ENCODE data around the gene TLR4.

TLR4 gene

DNA sequence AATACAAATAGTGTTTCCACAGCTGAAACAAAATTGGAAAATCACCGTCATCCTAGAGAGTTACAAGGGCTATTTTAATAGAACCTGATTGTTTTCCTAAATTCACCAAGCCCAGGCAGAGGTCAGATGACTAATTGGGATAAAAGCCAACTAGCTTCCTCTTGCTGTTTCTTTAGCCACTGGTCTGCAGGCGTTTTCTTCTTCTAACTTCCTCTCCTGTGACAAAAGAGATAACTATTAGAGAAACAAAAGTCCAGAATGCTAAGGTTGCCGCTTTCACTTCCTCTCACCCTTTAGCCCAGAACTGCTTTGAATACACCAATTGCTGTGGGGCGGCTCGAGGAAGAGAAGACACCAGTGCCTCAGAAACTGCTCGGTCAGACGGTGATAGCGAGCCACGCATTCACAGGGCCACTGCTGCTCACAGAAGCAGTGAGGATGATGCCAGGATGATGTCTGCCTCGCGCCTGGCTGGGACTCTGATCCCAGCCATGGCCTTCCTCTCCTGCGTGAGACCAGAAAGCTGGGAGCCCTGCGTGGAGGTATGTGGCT, at the start of gene TLR4:
Gene TLR4, plus strand, starts transcription at position 380 of the 552 bp plus-strand sequence. Its CDS starts 70 bp downstream, at position 450.
- DNase-seq (ENCODE audit: low read depth in 2 of 2): no peak

DNA sequence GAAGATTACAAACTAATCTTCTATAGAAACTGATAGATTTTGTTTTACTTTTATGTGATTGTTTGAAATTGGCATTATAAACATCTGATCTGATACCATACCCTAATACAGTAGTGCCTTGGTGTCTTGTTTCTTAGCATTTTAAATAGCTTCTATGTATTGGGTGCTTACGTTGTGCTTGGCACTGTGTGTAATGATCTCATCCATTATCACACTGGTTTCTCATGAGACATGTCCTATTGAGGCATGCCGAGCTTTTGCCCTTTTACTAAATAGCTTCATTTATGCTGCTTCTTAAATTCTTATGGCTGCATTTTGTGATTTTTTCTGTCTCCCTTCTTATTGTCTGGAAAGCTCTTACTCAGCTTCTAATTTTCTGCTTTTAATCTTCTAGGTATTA, 48.2 kb upstream of the TLR4 start:
- DNase-seq (ENCODE audit: low read depth in 2 of 2): no peak

DNA sequence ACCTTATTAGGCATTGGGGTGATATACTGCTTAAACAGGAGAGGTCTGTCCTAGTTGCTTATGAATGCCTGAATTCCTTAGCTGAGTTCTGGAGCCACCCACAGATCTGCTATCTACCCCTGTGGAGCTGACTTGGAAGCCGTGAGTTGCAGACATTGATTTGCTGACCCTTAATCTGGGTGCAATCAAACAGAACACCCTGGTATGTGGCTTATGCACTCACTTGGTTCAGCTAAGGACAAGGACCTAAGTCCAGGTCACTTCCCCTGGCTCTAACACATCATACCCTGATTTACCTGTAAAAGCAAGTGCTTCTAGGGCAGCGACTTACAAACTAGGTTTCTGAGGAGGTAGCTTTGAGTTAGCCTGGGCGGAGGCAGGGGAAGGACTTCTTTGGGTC, 41.6 kb upstream of the TLR4 start:
- no peak for DNase-seq (ENCODE audit: low read depth in 2 of 2)

DNA sequence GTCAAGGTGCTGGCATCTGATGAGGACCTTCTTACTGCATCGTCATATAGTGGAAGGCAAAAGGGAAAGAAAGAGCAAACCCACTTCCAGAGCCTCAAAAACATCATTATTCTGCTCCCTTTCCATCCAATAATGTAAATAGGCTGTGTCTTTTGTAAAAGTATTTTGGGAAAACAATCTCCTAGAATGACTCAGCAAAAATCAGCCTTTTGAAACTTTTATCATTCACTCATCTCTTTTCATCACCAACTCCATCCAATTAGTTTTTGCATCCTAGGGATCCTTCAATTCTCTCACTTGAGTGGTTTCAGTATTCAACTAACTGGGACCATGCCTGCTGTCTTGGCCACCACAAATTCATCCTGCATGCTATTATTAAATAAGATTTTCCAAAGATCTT, 39.8 kb upstream of the TLR4 start:
- no peak for DNase-seq (ENCODE audit: low read depth in 2 of 2)

DNA sequence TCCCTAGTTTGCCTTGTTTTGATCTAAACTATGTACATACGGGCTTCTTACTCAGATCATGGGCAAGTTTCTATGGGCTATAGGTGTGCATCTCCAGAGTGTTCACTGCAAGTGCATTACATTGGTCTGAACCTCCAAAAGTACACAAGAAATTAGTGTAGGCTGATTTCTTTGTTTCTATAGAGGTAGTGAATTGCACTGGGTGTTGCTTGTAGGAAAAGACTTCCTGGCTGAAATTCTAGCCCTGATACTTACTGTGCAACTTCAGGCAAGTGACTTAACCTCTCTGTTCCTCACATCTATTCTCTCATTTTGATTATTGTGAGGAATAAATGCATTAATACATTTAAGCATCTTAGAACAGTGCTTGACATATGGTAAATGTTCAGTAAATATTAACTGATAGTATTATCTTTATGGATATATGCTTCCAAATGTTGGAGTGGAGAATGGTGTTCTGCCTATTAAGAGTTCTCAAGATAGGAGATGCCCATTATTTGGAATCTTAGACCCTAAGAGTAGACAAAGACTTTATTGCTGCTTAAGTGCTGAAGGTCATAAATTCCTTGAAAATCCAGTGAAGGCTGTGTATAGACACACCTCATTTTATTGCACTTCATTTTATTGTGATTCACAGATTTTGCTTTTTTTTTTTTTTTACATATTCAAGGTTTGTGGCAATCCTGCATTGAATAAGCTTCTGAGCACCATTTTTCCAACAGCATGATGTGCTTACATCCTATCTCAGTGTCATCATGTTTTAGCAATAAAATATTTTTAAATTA, 38.4 kb upstream of the TLR4 start:
- no peak for DNase-seq (ENCODE audit: low read depth in 2 of 2)

DNA sequence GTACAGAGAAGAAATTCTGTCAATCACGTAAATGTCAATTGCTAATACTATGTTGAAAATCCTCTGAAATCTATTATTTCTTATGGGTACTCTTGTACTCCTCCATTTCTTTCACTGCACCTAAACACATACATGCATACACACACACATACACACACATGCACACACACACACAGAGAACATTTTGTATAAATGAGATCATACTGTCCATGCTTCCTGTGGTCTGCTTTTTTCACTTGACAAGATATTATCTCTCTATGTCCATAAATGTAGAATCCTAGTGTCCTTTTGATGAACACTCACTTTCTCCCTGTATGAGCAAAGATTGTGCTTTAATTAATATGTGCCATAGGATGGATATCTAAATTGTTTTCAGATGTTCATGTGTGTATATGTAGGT, 32.7 kb upstream of the TLR4 start:
- no peak for DNase-seq (ENCODE audit: low read depth in 2 of 2)

DNA sequence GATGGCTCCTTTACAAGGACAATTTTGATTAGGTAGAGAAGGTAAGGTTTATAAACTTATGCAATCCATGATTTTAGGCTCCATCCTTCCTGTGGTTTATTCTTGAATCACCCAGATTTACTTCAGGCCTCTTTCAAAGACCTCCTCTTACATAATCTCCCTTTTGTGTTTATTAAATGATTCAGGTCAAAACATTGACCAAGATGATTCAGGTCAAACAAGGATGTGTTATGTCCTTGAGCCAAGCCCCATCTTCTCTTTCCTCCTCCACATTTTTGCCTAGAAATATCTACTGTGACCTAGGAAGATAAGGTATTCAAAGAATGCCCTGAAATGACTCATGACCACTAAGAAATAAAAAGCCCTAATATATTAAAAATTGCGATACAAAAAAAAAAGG, 31.8 kb upstream of the TLR4 start:
- no peak for DNase-seq (ENCODE audit: low read depth in 2 of 2)

DNA sequence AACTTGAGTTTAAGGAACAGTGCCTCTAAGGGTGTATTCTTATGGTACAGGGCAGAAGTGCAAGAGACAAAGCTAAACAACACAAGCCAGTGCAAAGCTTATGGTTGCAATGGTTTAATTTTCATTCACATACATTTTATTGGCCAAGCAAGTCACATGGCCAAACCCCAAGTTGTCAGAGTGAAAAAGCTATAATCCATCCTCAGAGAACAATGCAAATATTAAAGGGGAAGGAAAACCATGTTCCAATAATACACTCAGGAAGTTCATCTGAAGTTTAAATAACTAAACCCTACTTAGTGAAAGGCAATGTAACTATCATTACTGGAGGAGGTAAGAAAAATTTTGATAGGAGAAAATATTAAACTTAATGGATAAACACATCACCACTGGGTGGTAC, 26.6 kb upstream of the TLR4 start:
- DNase-seq (ENCODE audit: low read depth in 2 of 2): no peak

DNA sequence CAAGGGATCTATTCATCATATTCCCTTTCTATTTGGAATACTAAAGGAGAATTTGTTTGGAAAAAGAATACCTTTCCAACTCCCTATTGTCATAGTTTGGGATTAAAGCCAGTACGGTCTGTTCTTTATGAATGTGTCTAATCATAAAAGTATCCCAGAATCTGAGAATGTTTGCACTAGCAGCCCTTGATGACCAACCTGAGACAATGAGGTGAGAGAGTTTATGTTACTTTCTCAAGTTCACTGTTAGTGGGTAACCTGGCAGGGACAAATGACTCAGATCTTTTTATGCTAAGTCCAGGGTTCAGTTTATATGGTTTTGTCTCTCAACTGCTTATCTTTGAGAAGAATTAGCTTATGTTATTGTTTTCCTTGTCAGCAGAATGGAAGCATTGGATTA, 25.3 kb upstream of the TLR4 start:
- DNase-seq (ENCODE audit: low read depth in 2 of 2): no peak

DNA sequence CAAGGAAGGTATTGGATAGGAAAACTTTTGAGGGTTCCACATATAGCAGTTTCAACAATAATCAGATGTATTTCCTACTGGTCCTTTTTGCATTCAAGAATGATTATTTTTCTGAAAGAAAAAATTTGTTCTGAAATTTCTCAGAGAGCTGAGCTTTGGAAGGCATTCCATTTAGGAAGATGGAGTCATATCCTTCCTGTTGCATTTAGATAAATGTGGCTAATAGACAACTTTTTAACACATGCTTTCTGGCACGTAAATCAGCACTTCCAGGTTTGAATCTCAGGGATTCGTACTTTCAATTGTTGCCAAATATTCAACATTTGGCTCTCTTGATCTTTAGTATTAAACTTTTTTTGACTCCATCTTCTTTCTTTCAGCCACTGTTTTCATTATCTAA, 24.8 kb upstream of the TLR4 start:
- DNase-seq (ENCODE audit: low read depth in 2 of 2): no peak

DNA sequence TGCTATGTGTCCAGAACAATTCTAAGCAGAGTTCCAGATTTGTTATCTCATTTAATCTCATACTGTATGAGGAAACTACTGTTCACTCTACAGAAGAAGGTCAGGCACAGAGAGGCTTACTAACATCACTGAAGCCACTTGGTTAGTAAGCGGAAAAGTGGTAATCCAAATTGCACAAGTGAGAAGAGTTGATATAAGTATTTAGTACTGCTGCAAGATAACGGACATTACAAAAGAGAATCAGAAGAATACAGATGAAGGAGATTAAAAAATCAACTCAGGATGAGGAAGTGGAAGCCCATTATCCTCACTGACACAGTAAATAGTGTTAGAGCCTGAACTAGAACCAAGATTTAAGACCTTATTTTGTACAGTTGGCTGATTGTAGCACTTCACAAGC, 22.3 kb upstream of the TLR4 start:
- no peak for DNase-seq (ENCODE audit: low read depth in 2 of 2)

DNA sequence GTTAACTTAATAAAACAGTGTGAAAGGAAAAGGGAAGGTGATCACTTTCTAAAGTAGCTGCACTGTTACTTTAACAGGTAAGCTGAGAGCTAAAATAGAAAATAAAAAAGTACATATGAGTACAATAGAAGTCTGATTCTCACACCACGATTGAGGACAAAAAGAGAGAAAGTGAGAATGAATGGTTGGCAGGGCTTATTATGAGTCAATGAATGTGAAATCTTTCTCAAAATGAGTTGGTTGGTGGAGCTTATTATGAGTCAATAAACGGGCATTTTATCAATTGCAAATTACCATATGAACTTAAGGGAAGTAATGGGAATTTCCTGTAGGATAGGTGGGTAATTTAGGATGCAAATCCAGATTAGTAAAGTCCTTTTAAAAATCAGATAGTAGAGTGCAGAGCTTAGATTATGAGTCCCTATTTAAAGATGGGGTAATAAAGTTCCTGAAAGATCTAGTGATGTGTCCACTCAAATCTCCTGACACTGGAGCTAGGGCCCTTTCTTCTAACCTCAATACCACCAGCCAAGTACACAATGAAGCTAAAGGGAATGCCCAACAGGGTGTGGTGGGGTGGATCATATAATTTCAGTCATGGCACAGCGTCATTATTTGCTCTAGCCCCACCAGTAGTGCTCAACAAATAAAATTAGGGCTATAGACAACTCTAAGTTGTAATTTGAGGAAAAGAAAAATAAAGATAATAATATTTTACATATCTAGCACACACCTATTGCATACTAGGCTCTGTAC, 21.1 kb upstream of the TLR4 start:
- DNase-seq (ENCODE audit: low read depth in 2 of 2): no peak

DNA sequence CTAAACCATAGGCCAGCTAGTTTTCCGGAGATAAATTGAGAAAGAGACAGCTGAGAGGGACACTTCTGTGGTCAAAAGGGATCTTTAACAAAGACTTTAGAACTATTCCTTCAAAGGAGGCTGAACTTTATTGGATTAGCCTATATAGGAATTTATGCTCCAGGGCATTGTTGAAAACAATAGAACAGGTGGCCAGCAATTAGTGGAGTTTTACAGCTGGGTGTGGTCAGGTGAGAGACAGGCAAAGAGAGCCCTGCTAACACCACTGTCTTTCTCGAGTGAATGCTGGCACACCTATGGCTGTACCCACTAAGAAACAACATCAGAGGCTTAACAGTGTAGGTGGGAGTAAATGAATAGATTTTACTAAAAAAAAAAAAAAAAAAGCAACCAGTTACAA, 16.7 kb upstream of the TLR4 start:
- DNase-seq (ENCODE audit: low read depth in 2 of 2): no peak

DNA sequence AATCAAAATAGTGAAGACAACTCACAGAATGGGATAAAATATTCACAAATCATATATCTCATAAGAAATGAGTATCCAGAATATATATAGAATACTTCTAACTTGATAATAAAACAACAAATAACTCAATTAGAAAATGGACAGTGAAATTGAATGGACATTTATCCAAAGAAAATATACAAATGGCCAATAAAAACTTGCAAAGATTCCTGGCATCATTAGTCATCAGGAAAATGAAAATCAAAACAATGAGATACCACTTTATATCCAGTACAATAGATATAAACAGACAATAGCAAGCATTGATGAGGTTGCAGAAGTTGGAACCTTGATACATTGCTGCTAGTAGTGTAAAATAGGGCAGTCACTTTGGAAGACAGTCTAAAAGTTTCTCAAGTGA, 12.8 kb upstream of the TLR4 start:
- DNase-seq (ENCODE audit: low read depth in 2 of 2): no peak

DNA sequence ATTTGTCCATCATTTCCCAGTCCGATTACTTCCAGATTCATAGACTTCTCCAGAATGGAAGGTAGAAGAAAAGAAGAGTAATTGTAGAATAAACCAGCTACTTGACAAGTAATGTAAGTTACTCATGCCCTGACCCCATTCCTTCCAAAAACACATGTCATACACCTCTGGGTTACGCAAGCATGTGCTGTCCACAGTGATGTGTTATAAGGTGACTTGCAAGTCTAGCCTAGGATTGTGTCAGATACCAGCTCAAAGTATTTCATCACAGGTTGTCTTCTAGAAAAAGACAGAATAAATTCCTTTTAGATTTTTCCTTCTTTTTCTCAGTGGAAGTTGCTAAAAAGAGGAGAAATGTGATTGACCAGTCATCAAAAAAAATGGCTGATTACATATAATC, 8.0 kb upstream of the TLR4 start:
- no peak for DNase-seq (ENCODE audit: low read depth in 2 of 2)

DNA sequence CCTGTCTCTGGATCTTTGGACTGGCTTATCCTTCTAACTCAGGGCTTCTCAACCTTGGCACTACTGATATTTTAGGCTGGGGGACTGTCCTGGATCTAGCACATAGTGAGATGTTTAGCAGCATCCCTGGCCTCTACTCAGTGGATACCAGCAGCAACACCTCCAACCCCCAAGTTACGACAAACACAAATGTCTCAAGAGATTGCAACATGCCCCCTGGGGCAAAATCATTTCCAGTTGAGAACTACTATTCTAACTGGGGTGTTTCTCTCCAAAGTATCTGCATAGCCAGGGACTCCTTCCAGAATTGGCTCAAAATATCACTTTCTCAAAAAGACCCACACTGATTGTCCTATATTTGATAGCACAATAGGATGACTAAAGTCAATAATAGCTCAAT, 7.2 kb upstream of the TLR4 start:
- DNase-seq (ENCODE audit: low read depth in 2 of 2): no peak

DNA sequence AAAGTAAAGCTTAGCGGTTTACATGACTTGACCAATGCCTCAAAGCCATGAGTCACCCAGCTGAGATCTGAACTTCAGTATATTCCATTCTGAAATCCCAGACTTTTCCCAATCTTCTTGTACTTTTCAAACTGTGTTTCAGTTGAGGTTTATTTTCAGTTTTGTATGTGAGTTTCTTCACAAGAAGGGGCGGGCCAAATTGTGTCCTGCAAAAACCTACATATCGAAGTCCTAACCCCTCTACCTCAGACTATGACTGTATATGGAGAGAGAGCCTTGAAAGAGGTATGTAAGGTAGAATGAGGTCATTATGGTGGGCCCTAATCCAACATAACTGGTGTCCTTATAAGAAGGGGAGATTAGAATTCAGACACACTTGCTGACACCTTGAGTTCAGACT, 666 bp upstream of the TLR4 start:
- DNase-seq (ENCODE audit: low read depth in 2 of 2): no peak

DNA sequence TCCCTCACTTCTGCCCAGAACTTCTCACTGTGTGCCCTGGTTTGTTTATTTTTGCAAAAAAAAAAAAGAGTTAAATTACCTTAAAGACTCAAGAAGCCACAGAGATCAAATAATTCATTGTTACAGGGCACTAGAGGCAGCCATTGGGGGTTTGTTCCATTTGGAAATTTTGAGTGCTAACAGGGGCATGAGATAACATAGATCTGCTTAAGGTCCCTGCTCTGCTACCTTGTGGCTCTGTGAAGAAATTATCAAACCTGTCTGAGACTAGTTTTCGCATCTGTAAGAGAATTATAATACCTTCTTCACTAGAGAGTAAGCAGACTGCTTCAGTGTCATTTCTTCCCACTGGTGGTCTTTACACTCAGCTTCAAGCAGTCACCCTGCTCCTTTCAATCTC, 394 bp downstream of the TLR4 start:
- no peak for DNase-seq (ENCODE audit: low read depth in 2 of 2)

DNA sequence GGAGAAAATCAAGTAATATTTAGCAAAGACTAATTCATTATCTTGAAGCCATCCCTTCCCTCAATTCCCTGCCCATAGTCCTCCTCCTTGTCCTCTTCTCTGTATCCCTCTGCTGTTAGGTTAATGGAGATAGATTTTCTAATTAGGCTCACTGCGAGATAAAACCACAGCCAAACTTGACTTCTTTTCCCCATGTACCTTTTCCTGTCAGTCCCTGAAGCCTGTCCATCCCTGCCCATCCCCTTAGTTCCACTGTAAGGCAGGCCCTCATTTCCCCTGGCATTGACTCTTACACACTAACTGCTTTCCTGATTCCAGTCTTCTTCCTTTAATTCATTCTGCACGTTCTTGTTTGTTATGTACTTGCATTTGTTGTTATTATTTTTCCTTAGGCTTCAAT, 1.2 kb downstream of the TLR4 start:
- no peak for DNase-seq (ENCODE audit: low read depth in 2 of 2)

DNA sequence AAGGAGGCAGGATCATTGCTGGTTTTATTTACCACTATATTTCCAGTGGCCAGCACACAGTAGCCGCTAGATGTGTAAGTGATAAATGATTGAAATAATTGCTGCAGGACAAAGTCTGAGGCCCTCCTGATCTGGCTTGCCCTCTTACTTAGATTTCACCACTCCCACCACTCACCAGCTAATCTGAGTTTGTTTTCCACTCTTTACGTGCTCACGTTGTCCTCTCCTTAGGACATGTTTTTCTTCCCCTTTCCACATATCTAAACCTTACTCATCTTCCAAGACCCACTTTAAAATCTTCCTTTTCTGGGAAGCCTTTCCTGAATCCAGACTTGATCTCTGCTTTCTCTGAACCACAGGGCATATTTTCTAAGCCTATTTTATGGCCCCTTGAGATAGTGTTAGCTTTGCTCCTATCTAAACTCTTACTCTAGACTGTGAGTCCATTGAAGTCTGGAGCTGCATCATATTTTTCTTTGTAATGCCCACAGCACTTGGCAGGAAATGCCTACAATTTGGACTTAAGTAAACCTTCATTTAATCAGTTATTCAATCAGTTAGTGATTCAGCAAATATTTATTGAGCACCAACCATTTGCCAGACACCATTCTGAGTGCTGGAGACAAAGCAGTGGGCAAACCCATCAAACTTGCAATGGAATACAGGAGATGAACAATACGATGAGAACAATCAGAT, 2.4 kb downstream of the TLR4 start:
- DNase-seq (ENCODE audit: low read depth in 2 of 2): no peak

DNA sequence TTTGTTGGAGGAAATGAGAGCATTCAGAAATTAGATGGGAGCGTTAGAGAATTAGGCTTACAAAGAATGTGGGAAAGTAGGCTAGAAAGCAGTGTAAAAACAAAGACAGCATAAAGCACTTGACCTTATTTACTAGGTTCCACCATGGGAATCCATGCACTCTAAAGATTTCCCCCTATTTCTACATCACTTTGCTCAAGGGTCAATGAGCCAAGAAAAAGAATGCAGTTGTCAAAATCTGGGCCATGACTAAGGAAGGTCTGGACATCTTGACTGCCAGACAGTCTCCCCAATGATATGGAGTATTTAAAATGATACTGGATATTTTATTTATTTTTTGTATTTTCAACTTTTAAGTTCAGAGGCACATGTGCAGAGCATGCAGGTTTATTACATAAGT, 3.4 kb downstream of the TLR4 start:
- no peak for DNase-seq (ENCODE audit: low read depth in 2 of 2)

DNA sequence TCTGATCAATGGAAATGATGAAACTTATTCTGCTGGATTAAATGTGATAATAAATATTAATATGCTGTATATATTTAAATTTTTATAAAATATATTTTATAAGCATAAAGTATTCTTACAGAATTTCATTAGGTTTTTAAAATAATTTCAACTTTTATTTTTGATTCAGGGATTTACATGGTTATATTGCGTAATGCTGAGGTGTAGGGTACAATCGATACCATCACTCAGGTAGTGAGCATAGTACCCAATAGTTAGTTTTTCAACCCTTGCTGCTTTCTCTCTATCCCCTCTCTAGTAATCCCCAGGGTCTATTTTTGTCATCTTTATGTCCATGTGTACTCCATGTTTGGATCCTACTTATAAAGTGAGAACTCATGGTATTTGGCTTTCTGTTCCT, 5.7 kb downstream of the TLR4 start:
- no peak for DNase-seq (ENCODE audit: low read depth in 2 of 2)

DNA sequence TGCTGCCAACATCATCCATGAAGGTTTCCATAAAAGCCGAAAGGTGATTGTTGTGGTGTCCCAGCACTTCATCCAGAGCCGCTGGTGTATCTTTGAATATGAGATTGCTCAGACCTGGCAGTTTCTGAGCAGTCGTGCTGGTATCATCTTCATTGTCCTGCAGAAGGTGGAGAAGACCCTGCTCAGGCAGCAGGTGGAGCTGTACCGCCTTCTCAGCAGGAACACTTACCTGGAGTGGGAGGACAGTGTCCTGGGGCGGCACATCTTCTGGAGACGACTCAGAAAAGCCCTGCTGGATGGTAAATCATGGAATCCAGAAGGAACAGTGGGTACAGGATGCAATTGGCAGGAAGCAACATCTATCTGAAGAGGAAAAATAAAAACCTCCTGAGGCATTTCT, 10.1 kb downstream of the TLR4 start:
- no peak for DNase-seq (ENCODE audit: low read depth in 2 of 2)

Data from stimulated activated CD4-positive, alpha-beta T cell treated with anti-CD3 and anti-CD28 coated beads, Interleukin-1b, Interleukin-23, amount 100 ng/mL, for 1 hour (primary cell).